B cell (primary cell): ENCODE data around the gene PIGM. TPM values are rescaled to one million over a fixed set of nuclear protein-coding genes. Genes with fewer than 3 reads are reported as not detected.

Source experiments
- ATAC-seq: fragments of 200-7000 bp; cut with Tn5 transposase; one replicate; pipeline ENCODE4 v1.10.0; 2021; ENCODE audit warnings: low read depth, mild to moderate bottlenecking, moderate number of reproducible peaks, moderate library complexity
- CTCF ChIA-PET: fragments of 350-600 bp; sonication (Branson Sonifier 250); formaldehyde crosslinking; loops from one replicate; lab custom pipeline; 2021; ENCODE audit warnings: antibody characterized with exemption, inconsistent platforms; lab: Charles Lee
- POLR2A ChIA-PET: fragments of 350-600 bp; sonication (Branson Sonifier 250); formaldehyde crosslinking; loops from one replicate; lab custom pipeline; 2021; ENCODE audit warnings: antibody characterized with exemption; lab: Charles Lee
- DNase-seq: peaks from one replicate; pipeline ENCODE4 v3.0.0; 2013
- H2AFZ ChIP-seq: 2 replicates; pipeline ENCODE4 v1.6.1; 2012; ENCODE audit warnings: mild to moderate bottlenecking, low read depth, low read length; ENCODE audit not compliant: insufficient read depth, poor library complexity, severe bottlenecking
- H3K27ac ChIP-seq, 2 donors: 1 replicate in 1 of 2; 2 replicates in 1 of 2; pipeline ENCODE4 v1.5.1; 2012 to 2013; ENCODE audit warnings: low read length in 2 of 2, mild to moderate bottlenecking in 2 of 2, moderate library complexity in 1 of 2
- H3K27me3 ChIP-seq, 4 experiments: fragments of 200-600 bp in 1 of 4; sonication (generic) in 1 of 4; replicated peaks in 1 of 4; 1 replicate in 2 of 4; 2 replicates in 2 of 4; pipeline versions ENCODE4 v1.6.1 to v1.7.0; 2013 to 2016; ENCODE audit warnings: low read length in 3 of 4, mild to moderate bottlenecking in 2 of 4, mixed read lengths in 1 of 4, moderate library complexity in 1 of 4; ENCODE audit not compliant: insufficient read depth in 4 of 4, control insufficient read depth in 3 of 4; ENCODE audit errors: control extremely low read depth in 1 of 4
- H3K36me3 ChIP-seq, 2 experiments: replicated peaks in 1 of 2; 1 replicate in 1 of 2; 2 replicates in 1 of 2; pipeline versions ENCODE4 v1.6.1 to v1.7.1; 2013; ENCODE audit warnings: low read length in 1 of 2; ENCODE audit not compliant: insufficient read depth in 2 of 2, control insufficient read depth in 1 of 2; ENCODE audit errors: control extremely low read depth in 1 of 2, extremely low read depth in 1 of 2
- H3K4me1 ChIP-seq, 2 donors: fragments of 200-600 bp in 1 of 2; sonication (generic) in 1 of 2; 1 replicate in 1 of 2; 2 replicates in 1 of 2; pipeline versions ENCODE4 v1.5.1 to v1.6.1; 2013 to 2017; ENCODE audit warnings: low read length in 2 of 2; ENCODE audit not compliant: control insufficient read depth in 2 of 2, insufficient read depth in 2 of 2
- H3K4me2 ChIP-seq: replicated peaks from 2 replicates; pipeline ENCODE3; 2012; ENCODE audit warnings: mild to moderate bottlenecking, low read depth, low read length; ENCODE audit not compliant: poor library complexity, severe bottlenecking
- H3K4me3 ChIP-seq, 5 experiments: fragments of 200-600 bp in 1 of 5; sonication (generic) in 1 of 5; 1 replicate in 3 of 5; 2 replicates in 2 of 5; pipeline versions ENCODE4 v1.5.1 to v1.7.0; 2011 to 2016; ENCODE audit warnings: low read length in 4 of 5, mild to moderate bottlenecking in 4 of 5, low read depth in 2 of 5, control low read depth in 1 of 5, moderate library complexity in 1 of 5; ENCODE audit not compliant: insufficient read depth in 1 of 5; ENCODE audit errors: control extremely low read depth in 1 of 5, extremely low read depth in 1 of 5
- H3K79me2 ChIP-seq: fragments of 200-600 bp; sonication (generic); one replicate; pipeline ENCODE4 v1.6.0; 2016; ENCODE audit warnings: low read length; ENCODE audit not compliant: control insufficient read depth, insufficient read depth
- H3K9ac ChIP-seq: fragments of 200-600 bp; sonication (generic); 2 replicates; pipeline ENCODE4 v1.6.1; 2017; ENCODE audit warnings: mild to moderate bottlenecking, low read length, moderate library complexity
- H3K9me3 ChIP-seq, 3 donors: one replicate each; pipeline versions ENCODE4 v1.6.1 to v1.7.1; 2013; ENCODE audit warnings: low read length in 2 of 3; ENCODE audit not compliant: control insufficient read depth in 2 of 3, insufficient read depth in 1 of 3; ENCODE audit errors: control extremely low read depth in 1 of 3
- H4K20me1 ChIP-seq: 2 replicates; pipeline ENCODE4 v1.6.0; 2012; ENCODE audit warnings: mild to moderate bottlenecking, low read length; ENCODE audit not compliant: insufficient read depth, control insufficient read depth, poor library complexity, severe bottlenecking
- H3K27ac Mint-ChIP-seq: one replicate; pipeline ENCODE4 v1.8.0; 2021; ENCODE audit warnings: mixed read lengths
- H3K27me3 Mint-ChIP-seq: one replicate; pipeline ENCODE4 v1.8.0; 2021; ENCODE audit warnings: mixed read lengths
- H3K4me1 Mint-ChIP-seq: one replicate; pipeline ENCODE4 v1.8.0; 2021; ENCODE audit warnings: mixed read lengths
- H3K4me3 Mint-ChIP-seq: one replicate; pipeline ENCODE4 v1.8.0; 2021; ENCODE audit warnings: mixed read lengths
- H3K9me3 Mint-ChIP-seq: one replicate; pipeline ENCODE4 v1.8.0; 2022; ENCODE audit warnings: mixed read lengths; ENCODE audit not compliant: insufficient read depth
- EZH2 ChIP-seq: IDR thresholded peaks from 2 replicates; pipeline ENCODE4 v1.6.1; 2012; ENCODE audit warnings: borderline replicate concordance, low read depth, mild to moderate bottlenecking, moderate library complexity, low read length; ENCODE audit not compliant: insufficient read depth, poor library complexity, severe bottlenecking
- WGBS: methylation state at CpG from one replicate; pipeline ENCODE4 v1.1.5; 2013; ENCODE audit warnings: missing lambda C conversion rate; ENCODE audit not compliant: insufficient coverage; 5-methylcytosine and 5-hydroxymethylcytosine counted together
- intact Hi-C: fragments of 100-400 bp; cut with micrococcal nuclease; formaldehyde crosslinking; loops from one replicate; pipeline ENCODE4 v1.10.0; 2022
- polyA plus RNA-seq: library from polyadenylated mRNA; depleted of rRNA; stranded (reverse); fragments of >200 nt; gene quantifications from 2 replicates; pipeline ENCODE4 v1.2.3, GENCODE V29; 2012
- total RNA-seq, 2 donors: library from RNA; stranded (reverse); fragments of 120-200 nt in 1 of 2; gene quantifications; 1 replicate in 1 of 2; 2 replicates in 1 of 2; pipeline versions ENCODE4 v1.2.3 to v1.2.4, GENCODE V29; 2013 to 2022
- TF ChIP-seq, protein P1 (sequence below): fragments of 200-600 bp; IDR thresholded peaks from one replicate; pipeline ENCODE4 v1.8.0; 2022; ENCODE audit warnings: antibody characterized with exemption, mild to moderate bottlenecking

The PIGM gene
- total and polyA plus RNA-seq, 2 donors (not counting 1 experiment from before 2014, with no cell fraction given) = 1.4 to 7.4 TPM

- no peaks in the 10 kb centered on the region for H4K20me1 ChIP-seq
- Mint-ChIP-seq H3K27me3 (peaks cover 55% of the 10 kb centered on the region), H3K9me3 (no peaks in the 10 kb centered on the region), H3K4me3 (no peak overlapping the region), H3K4me1 (no peaks in the 10 kb centered on the region), H3K27ac (no peak overlapping the region)
- H2AFZ ChIP-seq = no peak overlapping the region
- H3K27ac ChIP-seq = no peak overlapping the region
- DNase-seq = no peak
- H3K9me3 ChIP-seq = peaks cover 0 to 3% (median 0%) of the 10 kb centered on the region in 3 donors
- H3K36me3 ChIP-seq = no peaks in the 10 kb centered on the region
- POLR2A ChIA-PET = no interaction called here
- 100% methylated on average over 3 of the region's 6 CpGs for WGBS
- TF ChIP-seq, protein P1, sequence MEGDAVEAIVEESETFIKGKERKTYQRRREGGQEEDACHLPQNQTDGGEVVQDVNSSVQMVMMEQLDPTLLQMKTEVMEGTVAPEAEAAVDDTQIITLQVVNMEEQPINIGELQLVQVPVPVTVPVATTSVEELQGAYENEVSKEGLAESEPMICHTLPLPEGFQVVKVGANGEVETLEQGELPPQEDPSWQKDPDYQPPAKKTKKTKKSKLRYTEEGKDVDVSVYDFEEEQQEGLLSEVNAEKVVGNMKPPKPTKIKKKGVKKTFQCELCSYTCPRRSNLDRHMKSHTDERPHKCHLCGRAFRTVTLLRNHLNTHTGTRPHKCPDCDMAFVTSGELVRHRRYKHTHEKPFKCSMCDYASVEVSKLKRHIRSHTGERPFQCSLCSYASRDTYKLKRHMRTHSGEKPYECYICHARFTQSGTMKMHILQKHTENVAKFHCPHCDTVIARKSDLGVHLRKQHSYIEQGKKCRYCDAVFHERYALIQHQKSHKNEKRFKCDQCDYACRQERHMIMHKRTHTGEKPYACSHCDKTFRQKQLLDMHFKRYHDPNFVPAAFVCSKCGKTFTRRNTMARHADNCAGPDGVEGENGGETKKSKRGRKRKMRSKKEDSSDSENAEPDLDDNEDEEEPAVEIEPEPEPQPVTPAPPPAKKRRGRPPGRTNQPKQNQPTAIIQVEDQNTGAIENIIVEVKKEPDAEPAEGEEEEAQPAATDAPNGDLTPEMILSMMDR = no peak
- TF ChIP-seq EZH2 = no peak
- peaks cover 0 to 26% (median 7%) of the 10 kb centered on the region in 4 experiments for H3K27me3 ChIP-seq
- H3K4me1 ChIP-seq = no peaks in the 10 kb centered on the region
- no peaks in the 10 kb centered on the region for H3K79me2 ChIP-seq
- CTCF ChIA-PET = no interaction called here
- no peak overlapping the region for H3K9ac ChIP-seq
- no peak overlapping the region for H3K4me2 ChIP-seq
- H3K4me3 ChIP-seq = no peak overlapping the region
- intact Hi-C loops = no loop called here
- no peak for ATAC-seq
Measured at GRCh38 chr1:159982280-159982679, 49.5 kb downstream of the PIGM start.

- no peak overlapping the region for H3K27ac ChIP-seq
- no peak overlapping the region for H3K4me2 ChIP-seq
- intact Hi-C loops = no loop called here
- H3K36me3 ChIP-seq = no peaks in the 10 kb centered on the region
- H3K27me3 Mint-ChIP-seq = peaks cover 51% of the 10 kb centered on the region
- POLR2A ChIA-PET = no interaction called here
- WGBS = 95% methylated on average over 5 of the region's 6 CpGs
- no peak overlapping the region for H3K4me3 ChIP-seq
- H4K20me1 ChIP-seq = no peaks in the 10 kb centered on the region
- TF ChIP-seq EZH2 = no peak
- TF ChIP-seq, protein P1 = no peak
- peaks cover 0 to 23% (median 7%) of the 10 kb centered on the region in 4 experiments for H3K27me3 ChIP-seq
- no peaks in the 10 kb centered on the region for H3K79me2 ChIP-seq
- no peak for DNase-seq
- H3K4me3 Mint-ChIP-seq = no peak overlapping the region
- H3K27ac Mint-ChIP-seq = no peak overlapping the region
- H3K9me3 ChIP-seq = peaks cover 0 to 3% (median 0%) of the 10 kb centered on the region in 3 donors
- CTCF ChIA-PET = interaction anchor here (0.5 kb wide), 1 partner anchor 68 kb away, joined by 3 read pairs; no protein-coding TSS in a partner anchor
- no peaks in the 10 kb centered on the region for H3K4me1 Mint-ChIP-seq
- no peaks in the 10 kb centered on the region for H3K4me1 ChIP-seq
- H3K9me3 Mint-ChIP-seq = no peaks in the 10 kb centered on the region
- no peak overlapping the region for H3K9ac ChIP-seq
- ATAC-seq = no peak
- no peak overlapping the region for H2AFZ ChIP-seq
Measured at GRCh38 chr1:159981351-159982055, 50.3 kb downstream of the PIGM start.
